ENCODE data around the gene KLHL29. TPM values are rescaled to one million over a fixed set of nuclear protein-coding genes. Genes with fewer than 3 reads are reported as not detected.

Gene KLHL29
- total RNA-seq, 2 experiments from 2014 or later = 0.23 to 0.66 TPM

DNA sequence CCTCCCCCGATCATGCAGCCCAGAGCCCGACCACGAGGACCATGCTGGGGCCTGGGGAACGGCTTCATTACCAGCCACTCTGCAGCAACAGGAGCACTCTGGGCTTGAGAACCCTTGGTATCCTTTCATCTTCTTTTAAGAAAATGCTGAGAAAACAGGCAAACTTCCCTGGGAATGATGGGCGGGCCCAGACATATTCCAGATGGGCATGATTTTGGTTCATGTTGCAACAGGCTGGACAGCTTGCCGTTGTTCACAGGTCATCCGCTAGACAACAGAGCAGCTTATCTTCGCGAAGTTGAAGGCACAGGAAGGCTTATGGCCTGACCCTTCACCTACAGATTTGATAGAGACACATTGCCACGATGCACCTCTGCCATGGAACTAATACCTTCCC is 121.0 kb downstream of the KLHL29 start:
- no peak overlapping the region for H3K4me2 ChIP-seq (ENCODE audit: low read length)
- no peaks in the 10 kb centered on the region for H3K79me2 ChIP-seq (ENCODE audit: insufficient read depth, low read depth, low read length)
- H3K27ac ChIP-seq (ENCODE audit: low read depth, low read length, poor library complexity, severe bottlenecking) = no peak overlapping the region
- no peaks in the 10 kb centered on the region; the same call in 1 of the 2 replicates for H4K20me1 ChIP-seq (ENCODE audit: insufficient read depth, low read length)
- no peak for DNase-seq (ENCODE audit: low spot score)
- no peak overlapping the region for H3K4me3 ChIP-seq (ENCODE audit: low read depth, low read length, poor library complexity, severe bottlenecking)
- no peaks in the 10 kb centered on the region for H3K9me2 ChIP-seq (ENCODE audit: insufficient read depth, low read length)
- no peaks in the 10 kb centered on the region for H3K9me3 ChIP-seq (ENCODE audit: low read length)
- POLR2A ChIA-PET = interaction anchor here (0.6 kb wide), 1 partner anchor 119 kb away, joined by 4 read pairs; no protein-coding TSS in a partner anchor
- no peaks in the 10 kb centered on the region for H3K4me1 ChIP-seq (ENCODE audit: insufficient read depth, low read length, poor library complexity, severe bottlenecking)
- CTCF ChIA-PET (ENCODE audit: unreplicated experiment) = no interaction called here
- H2AFZ ChIP-seq (ENCODE audit: low read length) = no peak overlapping the region
- H3K36me3 ChIP-seq (ENCODE audit: insufficient read depth, low read length) = no peaks in the 10 kb centered on the region
- intact Hi-C loops (cut with micrococcal nuclease; ENCODE audit: unreplicated experiment) = no loop called here
- no TSS peak for BruUV-seq (replicated peaks)
- TF ChIP-seq, protein P1, sequence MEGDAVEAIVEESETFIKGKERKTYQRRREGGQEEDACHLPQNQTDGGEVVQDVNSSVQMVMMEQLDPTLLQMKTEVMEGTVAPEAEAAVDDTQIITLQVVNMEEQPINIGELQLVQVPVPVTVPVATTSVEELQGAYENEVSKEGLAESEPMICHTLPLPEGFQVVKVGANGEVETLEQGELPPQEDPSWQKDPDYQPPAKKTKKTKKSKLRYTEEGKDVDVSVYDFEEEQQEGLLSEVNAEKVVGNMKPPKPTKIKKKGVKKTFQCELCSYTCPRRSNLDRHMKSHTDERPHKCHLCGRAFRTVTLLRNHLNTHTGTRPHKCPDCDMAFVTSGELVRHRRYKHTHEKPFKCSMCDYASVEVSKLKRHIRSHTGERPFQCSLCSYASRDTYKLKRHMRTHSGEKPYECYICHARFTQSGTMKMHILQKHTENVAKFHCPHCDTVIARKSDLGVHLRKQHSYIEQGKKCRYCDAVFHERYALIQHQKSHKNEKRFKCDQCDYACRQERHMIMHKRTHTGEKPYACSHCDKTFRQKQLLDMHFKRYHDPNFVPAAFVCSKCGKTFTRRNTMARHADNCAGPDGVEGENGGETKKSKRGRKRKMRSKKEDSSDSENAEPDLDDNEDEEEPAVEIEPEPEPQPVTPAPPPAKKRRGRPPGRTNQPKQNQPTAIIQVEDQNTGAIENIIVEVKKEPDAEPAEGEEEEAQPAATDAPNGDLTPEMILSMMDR (conservative IDR thresholded peaks at IDR 0.05; ENCODE audit: low read length) = no peak
- no peak for TF ChIP-seq EZH2phosphoT487 (IDR thresholded peaks at IDR 0.05; ENCODE audit: borderline replicate concordance, low read depth, low read length)

DNA sequence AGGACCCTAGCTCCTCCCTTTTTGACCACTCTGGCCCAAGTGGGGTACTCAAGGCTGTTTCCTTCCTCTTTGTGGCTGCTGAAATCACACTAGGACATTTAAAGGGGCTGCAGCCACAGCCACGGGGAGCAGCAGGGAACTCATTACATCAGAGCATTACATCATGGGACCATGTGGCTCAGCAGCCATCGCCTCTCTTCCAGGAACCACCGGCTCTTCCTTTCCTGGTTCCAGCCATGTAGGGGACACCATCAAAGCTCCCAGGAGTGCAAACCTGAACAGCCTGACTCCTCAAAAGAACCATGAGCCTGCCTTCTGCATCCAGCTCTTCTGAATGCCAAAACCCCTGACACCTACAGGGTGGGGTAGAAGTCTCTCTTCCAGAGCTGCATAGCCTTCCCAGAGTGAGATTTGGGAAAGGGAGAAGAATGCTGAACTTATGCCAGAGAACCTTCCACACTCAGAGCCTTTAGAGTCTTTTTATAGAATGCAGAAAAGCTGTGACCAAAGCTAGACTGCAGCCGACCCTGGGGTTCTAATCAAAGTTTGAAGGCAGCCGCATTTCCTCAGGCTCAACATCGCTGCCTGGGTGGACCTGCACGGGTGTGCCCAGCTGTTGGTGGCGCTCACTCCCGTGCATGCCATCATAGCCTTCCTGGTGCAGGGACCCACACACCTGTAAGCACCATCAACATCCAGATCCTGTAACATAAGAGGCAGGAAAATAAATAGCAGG is 121.7 kb downstream of the KLHL29 start:
- Histone ChIP-seq H3K9me3 (ENCODE audit: low read length) (no peaks in the 10 kb centered on the region), H3K27ac (ENCODE audit: low read depth, low read length, poor library complexity, severe bottlenecking) (no peak overlapping the region), H3K4me2 (ENCODE audit: low read length) (no peak overlapping the region), H4K20me1 (ENCODE audit: insufficient read depth, low read length) (no peaks in the 10 kb centered on the region; the same call in 1 of the 2 replicates), H3K4me1 (ENCODE audit: insufficient read depth, low read length, poor library complexity, severe bottlenecking) (no peaks in the 10 kb centered on the region), H3K9me2 (ENCODE audit: insufficient read depth, low read length) (no peaks in the 10 kb centered on the region), H3K79me2 (ENCODE audit: insufficient read depth, low read depth, low read length) (no peaks in the 10 kb centered on the region), H3K36me3 (ENCODE audit: insufficient read depth, low read length) (no peaks in the 10 kb centered on the region), H2AFZ (ENCODE audit: low read length) (no peak overlapping the region), H3K4me3 (ENCODE audit: low read depth, low read length, poor library complexity, severe bottlenecking) (no peak overlapping the region)
- intact Hi-C loops (cut with micrococcal nuclease; ENCODE audit: unreplicated experiment) = no loop called here
- TF ChIP-seq EZH2phosphoT487 (IDR thresholded peaks at IDR 0.05; ENCODE audit: borderline replicate concordance, low read depth, low read length) = no peak
- TF ChIP-seq, protein P1 (conservative IDR thresholded peaks at IDR 0.05; ENCODE audit: low read length) = no peak
- CTCF ChIA-PET (ENCODE audit: unreplicated experiment) = no interaction called here
- BruUV-seq (replicated peaks) = no TSS peak
- POLR2A ChIA-PET = no interaction called here
- no peak for DNase-seq (ENCODE audit: low spot score)

Data from OCI-LY7 (cell line).